GM18951 (cell line): Measurements from ENCODE around the gene SLC38A10.

Source experiments
- POLR2A ChIP-seq: IDR thresholded peaks from 4 replicates; pipeline ENCODE4 v1.6.1; 2011; ENCODE audit warnings: mild to moderate bottlenecking; ENCODE audit not compliant: insufficient read length, insufficient read depth; ENCODE audit errors: extremely low read depth
- in situ Hi-C: fragments of 300-500 bp; cut with MboI; formaldehyde crosslinking; loops from one replicate; pipeline ENCODE4 v1.12.0; 2022; ENCODE audit warnings: low sequenced_read_pairs, mixed read lengths, inconsistent platforms; ENCODE audit not compliant: unreplicated experiment

The SLC38A10 gene

DNA sequence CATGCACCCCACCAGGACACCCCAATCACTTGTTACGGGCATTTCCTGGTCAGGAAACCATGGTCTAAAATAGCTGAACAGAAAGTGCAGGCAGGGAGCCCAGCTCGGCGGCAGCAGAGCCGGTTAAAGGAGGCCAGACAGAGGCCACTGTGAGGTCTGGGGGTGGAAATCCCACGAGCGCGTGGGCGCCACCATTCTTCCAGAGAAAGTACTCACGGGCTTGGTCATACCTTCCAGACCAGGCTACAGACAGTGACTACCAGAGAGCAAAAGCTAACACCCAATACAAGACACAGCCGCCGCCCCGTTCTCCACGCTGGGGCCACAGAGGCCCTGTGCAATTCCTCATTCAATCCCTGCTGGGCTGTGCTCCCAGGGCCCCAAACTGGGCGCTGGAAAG, 84.2 kb downstream of the SLC38A10 start:
- in situ Hi-C loops, result no loop called here
- no peak for TF ChIP-seq POLR2A

GRCh38 chr17:81210466-81210865, 84.6 kb downstream of the SLC38A10 start:
- no peak for TF ChIP-seq POLR2A
- in situ Hi-C loops, result no loop called here

GRCh38 chr17:81209141-81209540, 86.0 kb downstream of the SLC38A10 start:
- no peak for TF ChIP-seq POLR2A
- in situ Hi-C loops, result no loop called here

DNA sequence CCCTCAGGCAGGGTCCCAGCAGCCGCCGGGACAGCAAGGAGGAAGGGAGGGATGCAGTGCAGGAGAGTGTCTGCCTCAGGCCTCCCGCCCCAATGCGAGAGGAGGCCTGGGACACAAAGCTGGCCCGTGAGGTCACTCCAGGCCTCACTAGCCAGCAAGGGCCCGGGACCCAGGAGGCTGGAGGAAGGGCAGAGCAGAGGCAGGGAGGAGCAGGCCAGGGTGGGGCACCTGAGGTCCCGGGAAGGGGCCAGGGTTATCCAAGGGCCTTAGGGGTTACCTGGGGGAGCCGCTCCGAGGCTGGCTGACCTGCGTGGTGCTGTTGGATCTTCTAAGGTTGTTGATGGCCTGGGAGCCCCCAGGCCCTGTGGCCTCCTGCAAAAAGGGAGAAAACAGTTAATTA, 86.5 kb downstream of the SLC38A10 start:
- TF ChIP-seq POLR2A, result no peak
- in situ Hi-C loops, result no loop called here

GRCh38 chr17:81207610-81208581, 87.2 kb downstream of the SLC38A10 start:
- TF ChIP-seq POLR2A, result no peak
- in situ Hi-C loops, result no loop called here

DNA sequence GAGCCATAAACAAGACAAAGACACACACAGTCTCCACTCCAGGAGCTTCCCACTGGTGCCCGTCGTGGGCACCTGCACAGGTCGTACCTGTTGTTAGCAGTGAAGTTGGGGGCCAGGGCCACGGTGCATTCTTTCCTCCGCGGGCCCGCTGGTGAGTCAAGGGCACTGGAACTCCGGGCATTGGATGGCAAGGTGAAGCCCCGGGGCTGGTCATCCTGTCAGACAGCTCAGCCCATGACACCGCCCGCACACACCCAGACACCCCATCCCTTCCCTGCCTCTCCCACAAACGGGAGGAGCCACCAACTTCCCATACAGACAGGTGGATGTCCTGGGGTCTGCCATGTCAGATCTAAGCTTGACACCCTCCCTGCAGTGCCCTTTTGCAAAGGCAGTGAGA, 88.5 kb downstream of the SLC38A10 start:
- TF ChIP-seq POLR2A, result no peak
- in situ Hi-C loops, result no loop called here

GRCh38 chr17:81206166-81206565, 88.9 kb downstream of the SLC38A10 start:
- in situ Hi-C loops, result no loop called here
- no peak for TF ChIP-seq POLR2A

DNA sequence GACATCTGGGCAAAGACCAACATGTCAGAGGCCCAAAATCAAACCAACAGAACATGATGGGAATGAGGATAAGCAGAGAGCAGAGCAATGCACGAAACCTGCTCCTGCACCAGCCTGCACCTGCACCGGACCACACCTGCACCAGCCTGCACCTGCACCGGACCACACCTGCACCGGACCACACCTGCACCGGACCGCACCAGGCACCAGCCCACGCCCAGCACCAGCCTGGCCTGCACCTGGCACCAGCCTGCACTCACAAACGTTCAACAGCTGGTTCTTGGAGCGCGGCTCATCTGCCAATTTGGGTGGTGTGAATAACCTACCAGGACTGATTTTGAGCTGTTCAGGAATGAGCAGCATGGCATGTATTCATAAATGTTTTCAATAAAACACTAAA, 90.5 kb downstream of the SLC38A10 start:
- in situ Hi-C loops, result no loop called here
- TF ChIP-seq POLR2A, result no peak

GRCh38 chr17:81203136-81203535, 92.0 kb downstream of the SLC38A10 start:
- no peak for TF ChIP-seq POLR2A
- in situ Hi-C loops, result no loop called here

DNA sequence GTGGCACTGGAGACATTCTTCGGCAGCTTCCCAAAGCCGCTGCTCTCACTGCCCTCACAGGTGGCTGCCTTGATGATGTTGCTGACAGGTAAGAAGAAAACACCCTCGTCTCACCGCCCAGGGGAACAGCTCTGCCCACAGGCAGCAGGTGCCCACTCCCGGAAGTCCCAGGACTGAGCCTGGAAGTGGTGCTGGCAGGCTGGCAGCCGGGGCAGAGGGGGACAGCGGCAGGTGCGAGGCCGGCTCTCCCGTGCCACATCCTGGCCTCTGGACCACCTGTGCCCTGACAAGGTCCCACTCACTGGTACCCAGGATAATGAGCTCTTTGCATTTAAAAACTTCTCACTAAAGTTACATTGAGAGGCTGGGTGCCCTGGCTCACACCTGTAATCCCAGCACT, 92.8 kb downstream of the SLC38A10 start:
- no peak for TF ChIP-seq POLR2A

DNA sequence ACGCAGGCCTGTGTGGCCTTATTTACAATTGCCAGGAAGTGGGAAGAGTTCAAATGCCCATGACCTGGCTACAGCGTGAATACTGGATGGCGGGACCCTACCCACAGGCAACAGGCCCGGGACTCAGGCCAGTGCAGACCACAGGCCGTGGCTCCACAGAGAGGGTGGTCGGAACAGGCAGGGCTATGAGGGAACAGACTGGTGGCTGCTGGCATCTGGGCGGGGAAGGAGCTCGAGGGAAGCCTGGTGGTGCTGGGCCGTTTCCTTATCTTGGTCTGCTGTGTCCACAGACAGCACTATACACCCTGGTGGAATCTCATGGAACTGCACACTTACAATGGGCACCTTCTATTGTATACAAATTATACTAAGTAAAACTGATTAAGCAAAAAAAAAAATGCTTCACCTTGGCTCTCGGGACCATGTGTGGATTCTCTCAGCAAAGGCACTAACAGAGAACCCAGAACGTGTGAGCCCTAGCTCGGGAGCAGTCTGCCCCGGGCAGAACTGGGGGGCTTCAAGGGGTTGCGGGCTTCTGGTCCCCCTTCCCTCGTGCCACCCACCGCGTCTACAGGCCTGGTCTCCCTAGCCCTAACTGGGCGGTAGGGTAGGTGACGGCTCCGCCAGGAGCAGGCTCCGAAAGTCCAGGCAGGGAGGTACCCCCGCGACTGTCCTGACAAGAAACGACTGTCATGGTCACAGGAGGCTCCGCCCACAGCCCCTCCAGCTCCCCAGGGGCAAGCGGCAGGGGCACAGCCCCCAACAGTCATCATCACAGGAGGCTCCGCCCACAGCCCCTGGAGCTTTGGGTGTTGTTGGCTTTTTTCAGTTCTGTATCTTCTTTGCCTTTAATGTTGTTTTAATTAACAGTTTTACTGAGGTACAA, 94.2 kb downstream of the SLC38A10 start:
- no peak for TF ChIP-seq POLR2A
- in situ Hi-C loops, result no loop called here

More for the DNA sequence above, 92.8 kb downstream of the SLC38A10 start:
- in situ Hi-C loops, result no loop called here

GRCh38 chr17:81200201-81200600, 94.9 kb downstream of the SLC38A10 start:
- in situ Hi-C loops, result no loop called here
- no peak for TF ChIP-seq POLR2A

GRCh38 chr17:81199482-81199830, 95.7 kb downstream of the SLC38A10 start:
- in situ Hi-C loops, result no loop called here
- no peak for TF ChIP-seq POLR2A
